HL-60 (cell line): ENCODE results near the gene IGFL2.
"Not testable (repeated sequence)": the region's sequence is repeated elsewhere in the genome, so short reads cannot be mapped to it uniquely, and the experiment has no call there.

ENCODE experiments used
- DNase-seq, 2 experiments: peaks; one replicate each; pipeline ENCODE4 v3.0.0-alpha.2; 2010 to 2020; ENCODE audit warnings: low read depth in 1 of 2, low spot score in 1 of 2
- H3K27ac ChIP-seq: fragments of 250-450 bp; sonication (Bioruptor Pico); replicated peaks from 2 replicates; pipeline ENCODE4 v1.5.1; 2020; ENCODE audit warnings: mild to moderate bottlenecking, moderate library complexity
- H3K27me3 ChIP-seq: fragments of 250-450 bp; sonication (Bioruptor Pico); 2 replicates; pipeline ENCODE4 v1.5.1; 2021; ENCODE audit warnings: mild to moderate bottlenecking, moderate library complexity; ENCODE audit not compliant: insufficient read depth, poor library complexity, severe bottlenecking
- H3K4me3 ChIP-seq: replicated peaks from 2 replicates; pipeline ENCODE4 v1.5.1; 2011; ENCODE audit warnings: mild to moderate bottlenecking, control low read depth, low read length; ENCODE audit not compliant: insufficient read depth
- GABPA ChIP-seq: IDR thresholded peaks from 2 replicates; pipeline ENCODE4 v1.6.1; 2012; ENCODE audit warnings: low read depth
- POLR2AphosphoS5 ChIP-seq: IDR thresholded peaks from 2 replicates; pipeline ENCODE4 v1.6.1; 2012; ENCODE audit warnings: low read depth
- REST ChIP-seq: IDR thresholded peaks from 2 replicates; pipeline ENCODE4 v1.6.1; 2012; ENCODE audit warnings: low read depth; ENCODE audit not compliant: insufficient replicate concordance
- SPI1 ChIP-seq: IDR thresholded peaks from 2 replicates; pipeline ENCODE4 v1.6.1; 2012; ENCODE audit warnings: low read depth, mild to moderate bottlenecking, borderline replicate concordance
- long read RNA-seq: library from polyadenylated mRNA; unstranded; transcript quantifications from one replicate; pipeline ENCODE4 v2.0.0, GENCODE V29; 2020
- TF ChIP-seq, protein P1 (sequence below): IDR thresholded peaks from one replicate; pipeline ENCODE4 v1.5.1; 2011; ENCODE audit warnings: low read length, control low read depth, inconsistent platforms; ENCODE audit not compliant: insufficient read depth

The IGFL2 gene
- long read RNA-seq, result 0 reads

DNA sequence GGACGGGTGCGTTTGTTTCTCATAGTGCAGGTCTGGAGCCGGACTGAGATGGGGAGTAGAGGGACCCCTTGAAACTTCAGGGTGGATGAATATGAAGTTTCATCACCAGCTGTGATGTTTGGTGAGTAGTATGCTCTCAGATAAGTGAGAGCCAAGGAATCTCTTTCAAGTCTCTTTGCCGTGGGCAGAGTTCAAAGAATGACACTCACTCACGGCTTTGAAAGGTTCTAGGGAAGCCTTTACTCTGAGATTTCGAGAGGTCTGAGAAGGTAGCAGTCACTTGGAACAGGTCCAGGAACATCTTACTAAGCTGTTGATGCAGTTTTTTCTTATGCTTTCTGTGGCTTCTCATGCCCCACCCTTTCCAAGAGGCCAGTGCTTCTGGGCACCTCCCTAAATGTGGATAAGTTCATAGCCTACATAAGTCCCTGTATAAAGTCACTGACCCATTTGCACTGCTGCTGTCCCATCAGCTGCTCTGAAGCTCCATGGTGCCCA lies at the start of gene IGFL2:
IGFL2 (plus strand) TSS at position 448 of the 498 bp plus-strand sequence; CDS start at position 489, 41 bp downstream.
- H3K27ac ChIP-seq, result no peak within 1 kb of the TSS

DNA sequence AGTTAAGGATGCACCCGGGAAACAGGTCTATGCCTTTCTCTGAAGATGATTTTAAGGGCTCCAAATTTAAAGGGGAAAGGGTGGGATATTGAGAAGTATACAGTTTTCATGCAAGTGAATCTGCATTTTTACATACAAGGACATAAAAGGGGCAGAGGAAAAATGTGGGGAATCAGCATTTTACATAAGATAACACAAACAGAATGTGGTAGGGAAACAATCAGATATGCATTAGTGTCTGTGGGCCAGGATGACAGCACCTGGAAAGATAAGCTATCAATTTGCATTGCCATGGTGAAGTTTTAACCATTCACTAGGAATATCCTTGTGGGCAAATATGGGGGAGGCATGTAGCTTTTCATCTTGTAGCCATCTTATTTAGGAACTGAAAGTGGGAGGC lies 47.7 kb upstream of the IGFL2 start:
- DNase-seq, result no peak
- Histone ChIP-seq H3K4me3 (no peak overlapping the region), H3K27ac (no peak overlapping the region), H3K27me3 (no peaks in the 10 kb centered on the region)
- TF ChIP-seq SPI1 (no peak), POLR2AphosphoS5 (no peak), REST (no peak)

More for the DNA sequence above, at the start of gene IGFL2:
- TF ChIP-seq, protein P1, sequence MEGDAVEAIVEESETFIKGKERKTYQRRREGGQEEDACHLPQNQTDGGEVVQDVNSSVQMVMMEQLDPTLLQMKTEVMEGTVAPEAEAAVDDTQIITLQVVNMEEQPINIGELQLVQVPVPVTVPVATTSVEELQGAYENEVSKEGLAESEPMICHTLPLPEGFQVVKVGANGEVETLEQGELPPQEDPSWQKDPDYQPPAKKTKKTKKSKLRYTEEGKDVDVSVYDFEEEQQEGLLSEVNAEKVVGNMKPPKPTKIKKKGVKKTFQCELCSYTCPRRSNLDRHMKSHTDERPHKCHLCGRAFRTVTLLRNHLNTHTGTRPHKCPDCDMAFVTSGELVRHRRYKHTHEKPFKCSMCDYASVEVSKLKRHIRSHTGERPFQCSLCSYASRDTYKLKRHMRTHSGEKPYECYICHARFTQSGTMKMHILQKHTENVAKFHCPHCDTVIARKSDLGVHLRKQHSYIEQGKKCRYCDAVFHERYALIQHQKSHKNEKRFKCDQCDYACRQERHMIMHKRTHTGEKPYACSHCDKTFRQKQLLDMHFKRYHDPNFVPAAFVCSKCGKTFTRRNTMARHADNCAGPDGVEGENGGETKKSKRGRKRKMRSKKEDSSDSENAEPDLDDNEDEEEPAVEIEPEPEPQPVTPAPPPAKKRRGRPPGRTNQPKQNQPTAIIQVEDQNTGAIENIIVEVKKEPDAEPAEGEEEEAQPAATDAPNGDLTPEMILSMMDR, result no peak
- TF ChIP-seq POLR2AphosphoS5 (no peak), SPI1 (no peak), REST (no peak), GABPA (no peak)
- DNase-seq, result no peak
- peaks cover 15% of the 10 kb centered on the region for H3K27me3 ChIP-seq
- H3K4me3 ChIP-seq, result no peak within 1 kb of the TSS

GRCh38 chr19:46101293-46101692 lies 46.7 kb upstream of the IGFL2 start:
- no peak overlapping the region for H3K4me3 ChIP-seq
- no peak overlapping the region for H3K27ac ChIP-seq
- no peak for DNase-seq

GRCh38 chr19:46102333-46102732 lies 45.7 kb upstream of the IGFL2 start:
- not testable (repeated sequence) for H3K4me3 ChIP-seq, H3K27me3 ChIP-seq, DNase-seq, H3K27ac ChIP-seq

More at GRCh38 chr19:46101293-46101692, 46.7 kb upstream of the IGFL2 start:
- no peaks in the 10 kb centered on the region for H3K27me3 ChIP-seq
- TF ChIP-seq REST (no peak), SPI1 (no peak), POLR2AphosphoS5 (no peak), GABPA (no peak)
- TF ChIP-seq, protein P1, result no peak
